PC-3 (cell line): ENCODE results near the gene OSBPL8. TPM values are rescaled to one million over a fixed set of nuclear protein-coding genes. Genes with fewer than 3 reads are reported as not detected.
A peak's percentile ranks its signal among the peaks of the same experiment; 100 is the strongest.

Source experiments
- ATAC-seq: fragments of 200-7000 bp; cut with Tn5 transposase; 2 replicates; pipeline ENCODE4 v1.9.1; 2020; ENCODE audit warnings: mild to moderate bottlenecking, moderate library complexity
- BruUV-seq: library from RNA; stranded (reverse); fragments of 400-500 nt; replicated peaks from 2 replicates; lab custom pipeline; 2021; lab: Mats Ljungman, UMichigan
- CTCF ChIA-PET: fragments of 300-600 bp; sonication (Branson Sonifier 250); formaldehyde crosslinking; loops from one replicate; lab custom pipeline; 2022; ENCODE audit warnings: antibody characterized with exemption; lab: Charles Lee
- POLR2A ChIA-PET: fragments of 300-600 bp; sonication (Branson Sonifier 250); formaldehyde crosslinking; loops from one replicate; lab custom pipeline; 2022; ENCODE audit warnings: antibody characterized with exemption; ENCODE audit not compliant: unreplicated experiment; lab: Charles Lee
- DNase-seq: peaks from one replicate; pipeline ENCODE4 v3.0.0-alpha.2; 2015
- H2AFZ ChIP-seq: fragments of 300-600 bp; sonication (generic); 2 replicates; pipeline ENCODE4 v1.6.0; 2016; ENCODE audit warnings: antibody characterized with exemption, low read length
- H3F3A ChIP-seq: fragments of 300-600 bp; sonication (generic); one replicate; pipeline ENCODE4 v1.6.0; 2017; ENCODE audit warnings: antibody characterized with exemption, low read length, control low read depth, mild to moderate bottlenecking; ENCODE audit not compliant: unreplicated experiment
- H3K27ac ChIP-seq: fragments of 300-600 bp; sonication (generic); 2 replicates; pipeline ENCODE4 v1.5.1; 2016; ENCODE audit warnings: mild to moderate bottlenecking, low read length
- H3K27me3 ChIP-seq: fragments of 300-600 bp; sonication (generic); 2 replicates; pipeline ENCODE4 v1.6.1; 2016; ENCODE audit warnings: low read length, mixed read lengths
- H3K36me3 ChIP-seq: fragments of 300-600 bp; sonication (generic); 2 replicates; pipeline ENCODE4 v1.6.1; 2016; ENCODE audit warnings: low read depth, mixed run types, low read length, mixed read lengths
- H3K4me1 ChIP-seq: fragments of 300-600 bp; sonication (generic); 2 replicates; pipeline ENCODE4 v1.5.1; 2016; ENCODE audit warnings: low read length; ENCODE audit not compliant: insufficient read depth
- H3K4me2 ChIP-seq: fragments of 300-600 bp; sonication (generic); 2 replicates; pipeline ENCODE4 v1.6.0; 2016; ENCODE audit warnings: low read length
- H3K4me3 ChIP-seq: fragments of 300-600 bp; sonication (generic); 2 replicates; pipeline ENCODE4 v1.5.1; 2016; ENCODE audit warnings: mild to moderate bottlenecking, low read length, mixed read lengths
- H3K79me2 ChIP-seq: fragments of 300-600 bp; sonication (generic); 2 replicates; pipeline ENCODE4 v1.6.1; 2017; ENCODE audit warnings: low read length, mixed read lengths
- H3K9ac ChIP-seq: fragments of 300-600 bp; sonication (generic); 2 replicates; pipeline ENCODE4 v1.6.0; 2016; ENCODE audit warnings: mild to moderate bottlenecking, low read length
- H3K9me2 ChIP-seq: fragments of 300-600 bp; sonication (generic); replicated peaks from 2 replicates; pipeline ENCODE4 v1.6.1; 2016; ENCODE audit warnings: mixed run types, low read length, mixed read lengths
- H3K9me3 ChIP-seq: fragments of 300-600 bp; sonication (generic); 2 replicates; pipeline ENCODE4 v1.6.1; 2016; ENCODE audit warnings: low read length, mixed read lengths
- H4K20me1 ChIP-seq: fragments of 300-600 bp; sonication (generic); 2 replicates; pipeline ENCODE4 v1.6.1; 2016; ENCODE audit warnings: low read length, mixed read lengths
- EZH2 ChIP-seq: fragments of 300-600 bp; sonication (generic); IDR thresholded peaks from one replicate; pipeline ENCODE4 v1.6.1; 2017; ENCODE audit warnings: antibody characterized with exemption, mild to moderate bottlenecking, low read length; ENCODE audit not compliant: unreplicated experiment
- EZH2phosphoT487 ChIP-seq: fragments of 300-600 bp; sonication (generic); IDR thresholded peaks from 2 replicates; pipeline ENCODE4 v1.6.1; 2018; ENCODE audit warnings: mild to moderate bottlenecking, antibody characterized with exemption, low read length, borderline replicate concordance
- intact Hi-C: fragments of 100-400 bp; cut with micrococcal nuclease; formaldehyde crosslinking; loops from 2 replicates; pipeline ENCODE4 v1.9.0; 2023
- total RNA-seq: library from RNA; depleted of rRNA; stranded (reverse); fragments of >200 nt; gene quantifications from 2 replicates; pipeline ENCODE4 v1.2.3, GENCODE V29; 2014; rRNA removed
- TF ChIP-seq, protein P1 (sequence below): fragments of 300-600 bp; sonication (generic); conservative IDR thresholded peaks from 2 replicates; pipeline ENCODE4 v1.5.1; 2017; ENCODE audit warnings: antibody characterized with exemption, low read depth, mild to moderate bottlenecking, low read length

The OSBPL8 gene
- total RNA-seq, 1 experiment from 2014 or later = 28.5 TPM

GRCh38 chr12:76303365-76303764 is 256.2 kb downstream of the OSBPL8 start:
- Histone ChIP-seq H3K4me2 (no peak overlapping the region), H3F3A (no peaks in the 10 kb centered on the region), H3K9me3 (no peaks in the 10 kb centered on the region), H4K20me1 (no peaks in the 10 kb centered on the region), H3K79me2 (no peaks in the 10 kb centered on the region), H3K27me3 (no peaks in the 10 kb centered on the region), H3K27ac (no peak overlapping the region), H2AFZ (no peak overlapping the region), H3K9ac (no peak overlapping the region), H3K36me3 (no peaks in the 10 kb centered on the region), H3K4me3 (no peak overlapping the region), H3K4me1 (peaks cover 3% of the 10 kb centered on the region; the same call in 1 of the 2 replicates), H3K9me2 (no peaks in the 10 kb centered on the region)
- TF ChIP-seq, protein P1, sequence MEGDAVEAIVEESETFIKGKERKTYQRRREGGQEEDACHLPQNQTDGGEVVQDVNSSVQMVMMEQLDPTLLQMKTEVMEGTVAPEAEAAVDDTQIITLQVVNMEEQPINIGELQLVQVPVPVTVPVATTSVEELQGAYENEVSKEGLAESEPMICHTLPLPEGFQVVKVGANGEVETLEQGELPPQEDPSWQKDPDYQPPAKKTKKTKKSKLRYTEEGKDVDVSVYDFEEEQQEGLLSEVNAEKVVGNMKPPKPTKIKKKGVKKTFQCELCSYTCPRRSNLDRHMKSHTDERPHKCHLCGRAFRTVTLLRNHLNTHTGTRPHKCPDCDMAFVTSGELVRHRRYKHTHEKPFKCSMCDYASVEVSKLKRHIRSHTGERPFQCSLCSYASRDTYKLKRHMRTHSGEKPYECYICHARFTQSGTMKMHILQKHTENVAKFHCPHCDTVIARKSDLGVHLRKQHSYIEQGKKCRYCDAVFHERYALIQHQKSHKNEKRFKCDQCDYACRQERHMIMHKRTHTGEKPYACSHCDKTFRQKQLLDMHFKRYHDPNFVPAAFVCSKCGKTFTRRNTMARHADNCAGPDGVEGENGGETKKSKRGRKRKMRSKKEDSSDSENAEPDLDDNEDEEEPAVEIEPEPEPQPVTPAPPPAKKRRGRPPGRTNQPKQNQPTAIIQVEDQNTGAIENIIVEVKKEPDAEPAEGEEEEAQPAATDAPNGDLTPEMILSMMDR = no peak
- TF ChIP-seq EZH2 (no peak), EZH2phosphoT487 (no peak)
- ATAC-seq (peak; percentile 76), DNase-seq (peak; percentile 38)
- intact Hi-C loops = no loop called here
- ChIA-PET POLR2A (no interaction called here), CTCF (no interaction called here)
- BruUV-seq = no TSS peak

Other genes with a start within 250 kb of the OSBPL8 start
- gene BBS10, start 211.4 kb downstream of the OSBPL8 start, total RNA-seq = 7.5 and 8.0 TPM in 2 replicates
- 35.3 and 42.4 TPM in 2 replicates for gene ZDHHC17, start 204.3 kb upstream of the OSBPL8 start, total RNA-seq